Tibial nerve (tissue), 4 donors: ENCODE results near the gene RSRC1. TPM values are rescaled to one million over a fixed set of nuclear protein-coding genes. Genes with fewer than 3 reads are reported as not detected.
"Not testable (repeated sequence)": the region's sequence is repeated elsewhere in the genome, so short reads cannot be mapped to it uniquely, and the experiment has no call there.

Experiments used
- DNase-seq, 2 donors: peaks; one replicate each; pipeline ENCODE4 v3.0.0-alpha.2; 2019; ENCODE audit warnings: low spot score in 2 of 2
- H3K27ac ChIP-seq, 4 donors: fragments of 200-600 bp; sonication (generic) in 3 of 4; one replicate each; pipeline ENCODE4 v1.5.1; 2017 to 2019; ENCODE audit warnings: mild to moderate bottlenecking in 1 of 4
- H3K27me3 ChIP-seq, 2 donors: fragments of 200-600 bp; sonication (generic) in 1 of 2; one replicate each; pipeline versions ENCODE4 v1.5.1 to v1.6.0; 2017 to 2019
- H3K36me3 ChIP-seq, 3 donors: fragments of 200-600 bp; sonication (generic); one replicate each; pipeline ENCODE4 v1.5.1; 2018 to 2019
- H3K4me1 ChIP-seq, 4 donors: fragments of 200-600 bp; sonication (generic) in 3 of 4; one replicate each; pipeline ENCODE4 v1.5.1; 2017 to 2019
- H3K4me3 ChIP-seq, 4 donors: fragments of 200-600 bp; sonication (generic) in 3 of 4; one replicate each; pipeline ENCODE4 v1.5.1; 2017 to 2019; ENCODE audit warnings: mild to moderate bottlenecking in 1 of 4, moderate library complexity in 1 of 4
- H3K9me3 ChIP-seq, 4 donors: fragments of 200-600 bp; sonication (generic) in 3 of 4; one replicate each; pipeline ENCODE4 v1.5.1; 2017 to 2019
- CTCF ChIP-seq, 5 experiments: fragments of 200-600 bp in 3 of 5; fragments of 450-650 bp in 2 of 5; sonication (generic) in 3 of 5; IDR thresholded peaks; one replicate each; pipeline ENCODE4 v1.5.1; 2016 to 2019; ENCODE audit warnings: antibody characterized with exemption in 5 of 5, mild to moderate bottlenecking in 3 of 5, moderate library complexity in 2 of 5
- EP300 ChIP-seq, 2 donors: sonication (generic); formaldehyde crosslinking; IDR thresholded peaks; one replicate each; pipeline ENCODE4 v1.6.1; 2017; ENCODE audit warnings: antibody characterized with exemption in 2 of 2, mild to moderate bottlenecking in 1 of 2
- POLR2A ChIP-seq, 2 donors: fragments of 450-650 bp; IDR thresholded peaks; one replicate each; pipeline ENCODE4 v1.6.1; 2017; ENCODE audit warnings: antibody characterized with exemption in 2 of 2, mild to moderate bottlenecking in 2 of 2, moderate library complexity in 2 of 2
- WGBS, 2 donors: methylation state at CpG; one replicate each; pipeline ENCODE4 v1.1.5; 2018; 5-methylcytosine and 5-hydroxymethylcytosine counted together
- total RNA-seq, 4 donors: library from RNA; depleted of rRNA; stranded (reverse); fragments of >200 nt; gene quantifications; one replicate each; pipeline ENCODE4 v1.1.0, GENCODE V29; 2016

The RSRC1 gene
- total RNA-seq, 4 donors from 2014 or later = 58.2 to 70.5 (median 68.6) TPM

GRCh38 chr3:158532099-158532734 is 422.3 kb downstream of the RSRC1 start:
- Histone ChIP-seq H3K27me3 (no peaks in the 10 kb centered on the region), H3K4me3 (no peak overlapping the region), H3K9me3 (no peaks in the 10 kb centered on the region), H3K4me1 (no peaks in the 10 kb centered on the region), H3K36me3 (no peaks in the 10 kb centered on the region), H3K27ac (no peak overlapping the region)
- TF ChIP-seq EP300 (IDR thresholded peaks at IDR 0.05) (no peak), CTCF (IDR thresholded peaks at IDR 0.05) (peak in 4 of 5 experiments; percentile 20 to 35 (median 23))
- peak in 1 of 2 donors; percentile 17 for DNase-seq

- no peak overlapping the region for H3K27ac ChIP-seq
- H3K27me3 ChIP-seq = no peaks in the 10 kb centered on the region
- H3K36me3 ChIP-seq = no peaks in the 10 kb centered on the region
- H3K9me3 ChIP-seq = no peaks in the 10 kb centered on the region
- WGBS, 2 donors = 73 to 87% methylated on average over 2 of the region's 2 CpGs
- no peak overlapping the region for H3K4me3 ChIP-seq
- no peak for DNase-seq
- TF ChIP-seq CTCF (IDR thresholded peaks at IDR 0.05) (no peak), EP300 (IDR thresholded peaks at IDR 0.05) (no peak), POLR2A (IDR thresholded peaks at IDR 0.05) (no peak)
- no peaks in the 10 kb centered on the region for H3K4me1 ChIP-seq
Measured at GRCh38 chr3:158535918-158536317, 426.0 kb downstream of the RSRC1 start.

- TF ChIP-seq CTCF (IDR thresholded peaks at IDR 0.05) (peak in 3 of 5 experiments; percentile 17 to 52 (median 46)), EP300 (IDR thresholded peaks at IDR 0.05) (no peak), POLR2A (IDR thresholded peaks at IDR 0.05) (no peak)
- peak in 1 of 2 donors; percentile 53 for DNase-seq
- Histone ChIP-seq H3K4me3 (no peak overlapping the region), H3K27ac (no peak overlapping the region), H3K27me3 (no peaks in the 10 kb centered on the region), H3K9me3 (no peaks in the 10 kb centered on the region), H3K36me3 (peaks cover 0 to 12% (median 0%) of the 10 kb centered on the region in 3 donors), H3K4me1 (no peaks in the 10 kb centered on the region)
- WGBS, 2 donors = 71 to 76% methylated on average over 3 of the region's 3 CpGs
Measured at GRCh38 chr3:158539414-158540014, 429.6 kb downstream of the RSRC1 start.

GRCh38 chr3:158540066-158540465 is 430.2 kb downstream of the RSRC1 start:
- H3K36me3 ChIP-seq = peaks cover 0 to 16% (median 0%) of the 10 kb centered on the region in 3 donors
- H3K9me3 ChIP-seq = no peaks in the 10 kb centered on the region
- TF ChIP-seq POLR2A (IDR thresholded peaks at IDR 0.05) (no peak), EP300 (IDR thresholded peaks at IDR 0.05) (no peak), CTCF (IDR thresholded peaks at IDR 0.05) (no peak)
- WGBS, 2 donors = 97 to 100% methylated on average over 1 of the region's 1 CpG
- H3K27ac ChIP-seq = no peak overlapping the region
- H3K27me3 ChIP-seq = no peaks in the 10 kb centered on the region
- no peak overlapping the region for H3K4me3 ChIP-seq
- no peaks in the 10 kb centered on the region for H3K4me1 ChIP-seq
- no peak for DNase-seq

- Histone ChIP-seq H3K27me3 (no peaks in the 10 kb centered on the region), H3K4me1 (no peaks in the 10 kb centered on the region), H3K27ac (no peak overlapping the region), H3K9me3 (peaks cover 0 to 7% (median 0%) of the 10 kb centered on the region in 4 donors), H3K36me3 (peaks cover 0 to 48% (median 0%) of the 10 kb centered on the region in 3 donors), H3K4me3 (no peak overlapping the region)
- DNase-seq = no peak
- TF ChIP-seq CTCF (IDR thresholded peaks at IDR 0.05) (no peak), EP300 (IDR thresholded peaks at IDR 0.05) (no peak), POLR2A (IDR thresholded peaks at IDR 0.05) (no peak)
- 90 to 91% methylated on average over 4 of the region's 4 CpGs for WGBS, 2 donors
Measured at GRCh38 chr3:158548691-158549090, 438.8 kb downstream of the RSRC1 start.

- H3K27ac ChIP-seq, H3K4me1 ChIP-seq, H3K4me3 ChIP-seq, H3K9me3 ChIP-seq, DNase-seq, H3K27me3 ChIP-seq: not testable (repeated sequence)
- 97 to 98% methylated on average over 9 of the region's 9 CpGs for WGBS, 2 donors
- H3K36me3 ChIP-seq = peaks cover 0 to 39% (median 0%) of the 10 kb centered on the region in 3 donors
Measured at GRCh38 chr3:158549938-158550337, 440.0 kb downstream of the RSRC1 start.
